CD4-positive, alpha-beta T cell treated with Interleukin-6 at 100 ng/mL for 8 hours (primary cell): Measurements from ENCODE around the gene TMC4.

Experiments used
- DNase-seq: peaks from one replicate; pipeline ENCODE4 v3.0.0-alpha.2; 2020; ENCODE audit warnings: mixed read lengths, low spot score

TMC4 gene

GRCh38 chr19:54129617-54129996 lies 43.4 kb downstream of the TMC4 start:
- no peak for DNase-seq

GRCh38 chr19:54128796-54129616 lies 44.0 kb downstream of the TMC4 start:
- no peak for DNase-seq

GRCh38 chr19:54128441-54128725 lies 44.6 kb downstream of the TMC4 start:
- DNase-seq = no peak

- no peak for DNase-seq
Measured at GRCh38 chr19:54127688-54128440, 45.1 kb downstream of the TMC4 start.

GRCh38 chr19:54125713-54126112 lies 47.2 kb downstream of the TMC4 start:
- no peak for DNase-seq

GRCh38 chr19:54124393-54124792 lies 48.6 kb downstream of the TMC4 start:
- DNase-seq = no peak

- DNase-seq = no peak
Measured at GRCh38 chr19:54123682-54124081, 49.3 kb downstream of the TMC4 start.

- DNase-seq = no peak
Measured at GRCh38 chr19:54121259-54121658, 51.7 kb downstream of the TMC4 start.

GRCh38 chr19:54115109-54116063 lies 57.6 kb downstream of the TMC4 start, which contains the start of the genes PRPF31 and TFPT:
Gene PRPF31 (plus strand): TSS chr19:54115754. CDS start chr19:54118279, 2,525 bp downstream.
Gene TFPT (minus strand): TSS chr19:54115657. CDS start chr19:54115269, 388 bp downstream.
- peak; percentile 94 for DNase-seq

GRCh38 chr19:54114340-54115108 lies 58.4 kb downstream of the TMC4 start:
- peak; percentile 57 for DNase-seq
